B cell (primary cell): Measurements from ENCODE around the gene CNTNAP2.

Source experiments
- CTCF ChIP-seq: fragments of 200-600 bp; IDR thresholded peaks from one replicate; pipeline ENCODE4 v1.8.0; 2022; ENCODE audit warnings: antibody characterized with exemption, mild to moderate bottlenecking
- EZH2 ChIP-seq: IDR thresholded peaks from 2 replicates; pipeline ENCODE4 v1.6.1; 2012; ENCODE audit warnings: borderline replicate concordance, low read depth, mild to moderate bottlenecking, moderate library complexity, low read length; ENCODE audit not compliant: insufficient read depth, poor library complexity, severe bottlenecking

GRCh38 chr7:147911201-147911601, 1794.6 kb downstream of the CNTNAP2 start:
- TF ChIP-seq CTCF (no peak), EZH2 (no peak)
